C4-2B (cell line): ENCODE results near the gene R3HDM1.

Source experiments
- ZFX ChIP-seq: fragments of 450-650 bp; IDR thresholded peaks from 2 replicates; pipeline ENCODE4 v1.6.1; 2017
- TF ChIP-seq, protein P1 (sequence below): fragments of 450-650 bp; conservative IDR thresholded peaks from 2 replicates; pipeline ENCODE4 v1.5.1; 2017; ENCODE audit warnings: mild to moderate bottlenecking

DNA sequence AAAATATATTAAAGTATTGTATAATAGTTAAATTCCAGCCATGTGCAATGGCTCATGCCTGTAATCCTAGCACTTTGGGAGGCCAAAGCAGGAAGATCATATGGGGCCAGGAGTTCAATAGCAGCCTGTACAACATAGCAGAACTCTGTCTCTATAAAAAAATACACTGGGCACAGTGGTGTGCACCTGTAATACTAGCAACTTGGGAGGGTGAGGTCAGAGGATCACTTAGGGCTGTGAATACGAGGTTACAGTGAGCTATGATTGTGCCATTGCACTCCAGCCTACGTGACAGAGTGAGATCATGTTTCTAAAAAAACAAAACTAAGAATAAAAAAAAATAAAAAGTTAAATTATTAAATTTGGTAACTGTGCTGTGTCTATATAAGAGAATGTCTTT, 36.4 kb upstream of the R3HDM1 start:
- TF ChIP-seq, protein P1, sequence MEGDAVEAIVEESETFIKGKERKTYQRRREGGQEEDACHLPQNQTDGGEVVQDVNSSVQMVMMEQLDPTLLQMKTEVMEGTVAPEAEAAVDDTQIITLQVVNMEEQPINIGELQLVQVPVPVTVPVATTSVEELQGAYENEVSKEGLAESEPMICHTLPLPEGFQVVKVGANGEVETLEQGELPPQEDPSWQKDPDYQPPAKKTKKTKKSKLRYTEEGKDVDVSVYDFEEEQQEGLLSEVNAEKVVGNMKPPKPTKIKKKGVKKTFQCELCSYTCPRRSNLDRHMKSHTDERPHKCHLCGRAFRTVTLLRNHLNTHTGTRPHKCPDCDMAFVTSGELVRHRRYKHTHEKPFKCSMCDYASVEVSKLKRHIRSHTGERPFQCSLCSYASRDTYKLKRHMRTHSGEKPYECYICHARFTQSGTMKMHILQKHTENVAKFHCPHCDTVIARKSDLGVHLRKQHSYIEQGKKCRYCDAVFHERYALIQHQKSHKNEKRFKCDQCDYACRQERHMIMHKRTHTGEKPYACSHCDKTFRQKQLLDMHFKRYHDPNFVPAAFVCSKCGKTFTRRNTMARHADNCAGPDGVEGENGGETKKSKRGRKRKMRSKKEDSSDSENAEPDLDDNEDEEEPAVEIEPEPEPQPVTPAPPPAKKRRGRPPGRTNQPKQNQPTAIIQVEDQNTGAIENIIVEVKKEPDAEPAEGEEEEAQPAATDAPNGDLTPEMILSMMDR = no peak
- no peak for TF ChIP-seq ZFX
